DND-41 (cell line): Measurements from ENCODE around the gene LAYN.

Experiments used
- EZH2 ChIP-seq: IDR thresholded peaks from 3 replicates; pipeline ENCODE4 v1.6.1; 2012; ENCODE audit warnings: borderline replicate concordance, low read depth, mild to moderate bottlenecking, moderate library complexity, low read length, inconsistent platforms; ENCODE audit not compliant: severe bottlenecking
- TF ChIP-seq, protein P1 (sequence below): IDR thresholded peaks from 2 replicates; pipeline ENCODE4 v1.5.1; 2012; ENCODE audit warnings: borderline replicate concordance, low read length, moderate library complexity, mild to moderate bottlenecking; ENCODE audit not compliant: poor library complexity, severe bottlenecking; ENCODE audit errors: extremely low read depth

- TF ChIP-seq, protein P1, sequence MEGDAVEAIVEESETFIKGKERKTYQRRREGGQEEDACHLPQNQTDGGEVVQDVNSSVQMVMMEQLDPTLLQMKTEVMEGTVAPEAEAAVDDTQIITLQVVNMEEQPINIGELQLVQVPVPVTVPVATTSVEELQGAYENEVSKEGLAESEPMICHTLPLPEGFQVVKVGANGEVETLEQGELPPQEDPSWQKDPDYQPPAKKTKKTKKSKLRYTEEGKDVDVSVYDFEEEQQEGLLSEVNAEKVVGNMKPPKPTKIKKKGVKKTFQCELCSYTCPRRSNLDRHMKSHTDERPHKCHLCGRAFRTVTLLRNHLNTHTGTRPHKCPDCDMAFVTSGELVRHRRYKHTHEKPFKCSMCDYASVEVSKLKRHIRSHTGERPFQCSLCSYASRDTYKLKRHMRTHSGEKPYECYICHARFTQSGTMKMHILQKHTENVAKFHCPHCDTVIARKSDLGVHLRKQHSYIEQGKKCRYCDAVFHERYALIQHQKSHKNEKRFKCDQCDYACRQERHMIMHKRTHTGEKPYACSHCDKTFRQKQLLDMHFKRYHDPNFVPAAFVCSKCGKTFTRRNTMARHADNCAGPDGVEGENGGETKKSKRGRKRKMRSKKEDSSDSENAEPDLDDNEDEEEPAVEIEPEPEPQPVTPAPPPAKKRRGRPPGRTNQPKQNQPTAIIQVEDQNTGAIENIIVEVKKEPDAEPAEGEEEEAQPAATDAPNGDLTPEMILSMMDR: no peak
- TF ChIP-seq EZH2: no peak
Measured at GRCh38 chr11:111542606-111543275, 2.2 kb downstream of the LAYN start.
